ENCODE results near the gene FAM167B. TPM values are rescaled to one million over a fixed set of nuclear protein-coding genes. Genes with fewer than 3 reads are reported as not detected.
A peak's percentile ranks its signal among the peaks of the same experiment; 100 is the strongest.
"Not testable (repeated sequence)": the region's sequence is repeated elsewhere in the genome, so short reads cannot be mapped to it uniquely, and the experiment has no call there.

FAM167B gene
- total and polyA plus RNA-seq, 12 donors = 1.0 to 17.3 (median 4.5) TPM

DNA sequence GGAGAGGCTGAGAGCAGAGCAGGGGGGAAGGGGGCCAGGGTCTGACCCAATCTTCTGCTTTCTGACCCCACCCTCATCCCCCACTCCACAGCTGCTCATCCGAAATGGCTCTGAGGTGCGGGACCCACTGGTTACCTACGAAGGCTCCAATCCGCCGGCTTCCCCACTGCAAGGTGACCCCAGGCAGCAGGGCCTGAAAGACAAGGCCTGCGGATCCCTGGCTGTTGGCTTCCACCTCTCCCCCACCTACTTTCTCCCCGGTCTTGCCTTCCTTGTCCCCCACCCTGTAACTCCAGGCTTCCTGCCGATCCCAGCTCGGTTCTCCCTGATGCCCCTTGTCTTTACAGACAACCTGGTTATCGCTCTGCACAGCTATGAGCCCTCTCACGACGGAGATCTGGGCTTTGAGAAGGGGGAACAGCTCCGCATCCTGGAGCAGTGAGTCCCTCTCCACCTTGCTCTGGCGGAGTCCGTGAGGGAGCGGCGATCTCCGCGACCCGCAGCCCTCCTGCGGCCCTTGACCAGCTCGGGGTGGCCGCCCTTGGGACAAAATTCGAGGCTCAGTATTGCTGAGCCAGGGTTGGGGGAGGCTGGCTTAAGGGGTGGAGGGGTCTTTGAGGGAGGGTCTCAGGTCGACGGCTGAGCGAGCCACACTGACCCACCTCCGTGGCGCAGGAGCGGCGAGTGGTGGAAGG, 27.8 kb downstream of the FAM167B start:
- intact Hi-C loops (cut with DNase I) = no loop called here
- Histone ChIP-seq H3K36me3 (no peaks in the 10 kb centered on the region), H3K4me1 (peaks cover 0 to 8% (median 0%) of the 10 kb centered on the region in 9 donors), H3K4me3 (peak overlapping the region in 2 of 10 donors; percentile 30 to 31), H3K9me3 (no peaks in the 10 kb centered on the region), H3K27ac (no peak overlapping the region), H3K27me3 (peaks cover 9 to 41% (median 36%) of the 10 kb centered on the region in 7 donors)
- TF ChIP-seq, protein P1, sequence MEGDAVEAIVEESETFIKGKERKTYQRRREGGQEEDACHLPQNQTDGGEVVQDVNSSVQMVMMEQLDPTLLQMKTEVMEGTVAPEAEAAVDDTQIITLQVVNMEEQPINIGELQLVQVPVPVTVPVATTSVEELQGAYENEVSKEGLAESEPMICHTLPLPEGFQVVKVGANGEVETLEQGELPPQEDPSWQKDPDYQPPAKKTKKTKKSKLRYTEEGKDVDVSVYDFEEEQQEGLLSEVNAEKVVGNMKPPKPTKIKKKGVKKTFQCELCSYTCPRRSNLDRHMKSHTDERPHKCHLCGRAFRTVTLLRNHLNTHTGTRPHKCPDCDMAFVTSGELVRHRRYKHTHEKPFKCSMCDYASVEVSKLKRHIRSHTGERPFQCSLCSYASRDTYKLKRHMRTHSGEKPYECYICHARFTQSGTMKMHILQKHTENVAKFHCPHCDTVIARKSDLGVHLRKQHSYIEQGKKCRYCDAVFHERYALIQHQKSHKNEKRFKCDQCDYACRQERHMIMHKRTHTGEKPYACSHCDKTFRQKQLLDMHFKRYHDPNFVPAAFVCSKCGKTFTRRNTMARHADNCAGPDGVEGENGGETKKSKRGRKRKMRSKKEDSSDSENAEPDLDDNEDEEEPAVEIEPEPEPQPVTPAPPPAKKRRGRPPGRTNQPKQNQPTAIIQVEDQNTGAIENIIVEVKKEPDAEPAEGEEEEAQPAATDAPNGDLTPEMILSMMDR (IDR thresholded peaks at IDR 0.05) = no peak
- DNase-seq (no peak), ATAC-seq (peak in 3 of 8 donors; percentile 9 to 19 (median 16))
- 55 to 67% methylated on average over 31 of the region's 31 CpGs for WGBS, 2 donors

DNA sequence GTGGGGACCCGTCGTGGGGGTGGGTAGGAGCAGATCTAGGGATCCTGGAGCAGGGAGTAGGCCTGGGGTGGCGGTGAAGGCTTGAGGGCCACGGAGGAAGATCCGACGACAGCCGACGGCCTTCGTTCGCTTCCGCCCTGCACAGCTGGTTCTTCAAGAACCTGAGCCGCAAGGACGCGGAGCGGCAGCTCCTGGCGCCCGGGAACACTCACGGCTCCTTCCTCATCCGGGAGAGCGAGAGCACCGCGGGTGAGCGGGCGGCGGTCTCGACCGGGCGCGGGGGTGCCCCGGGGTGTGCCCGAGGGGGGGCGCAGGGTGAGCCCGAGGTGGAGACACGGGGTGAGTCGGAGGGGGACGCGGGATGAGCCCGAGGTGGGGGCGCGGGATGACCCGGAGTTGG, 28.4 kb downstream of the FAM167B start:
- WGBS, 2 donors = 12 to 13% methylated on average over 41 of the region's 41 CpGs
- H3K27me3 ChIP-seq = peaks cover 9 to 41% (median 36%) of the 10 kb centered on the region in 7 donors
- no peaks in the 10 kb centered on the region for H3K36me3 ChIP-seq
- TF ChIP-seq, protein P1 (IDR thresholded peaks at IDR 0.05) = no peak
- DNase-seq (peak in 1 of 2 donors; percentile 21), ATAC-seq (peak in 6 of 8 donors; percentile 31 to 58 (median 51))
- no peaks in the 10 kb centered on the region for H3K9me3 ChIP-seq
- intact Hi-C loops (cut with DNase I) = no loop called here
- H3K4me1 ChIP-seq = peaks cover 0 to 8% (median 0%) of the 10 kb centered on the region in 9 donors
- no peak overlapping the region for H3K27ac ChIP-seq
- H3K4me3 ChIP-seq = peak overlapping the region in 8 of 10 donors; percentile 6 to 31 (median 19)

GRCh38 chr1:32276032-32276782, 29.2 kb downstream of the FAM167B start:
- H3K27me3 ChIP-seq = peaks cover 9 to 41% (median 36%) of the 10 kb centered on the region in 7 donors
- WGBS, 2 donors = 63 to 65% methylated on average over 30 of the region's 30 CpGs
- ATAC-seq (no peak), DNase-seq (no peak)
- no peak overlapping the region for H3K27ac ChIP-seq
- no peaks in the 10 kb centered on the region for H3K9me3 ChIP-seq
- H3K36me3 ChIP-seq = peaks cover 0 to 8% (median 0%) of the 10 kb centered on the region in 9 donors
- no peak overlapping the region for H3K4me3 ChIP-seq
- peaks cover 0 to 8% (median 0%) of the 10 kb centered on the region in 9 donors for H3K4me1 ChIP-seq
- TF ChIP-seq, protein P1 (IDR thresholded peaks at IDR 0.05) = no peak
- intact Hi-C loops (cut with DNase I) = no loop called here

GRCh38 chr1:32284777-32285176, 37.8 kb downstream of the FAM167B start:
- H3K4me3 ChIP-seq; H3K27me3 ChIP-seq; intact Hi-C loops (cut with DNase I); H3K36me3 ChIP-seq; H3K27ac ChIP-seq; H3K4me1 ChIP-seq; DNase-seq; ATAC-seq; H3K9me3 ChIP-seq: not testable (repeated sequence)
- WGBS, 2 donors = 91 to 96% methylated on average over 8 of the region's 8 CpGs

Measured in heart right ventricle (tissue), 16 donors.